Astrocyte (in vitro differentiated cells and primary cell): ENCODE measurements around the gene HOXC9.

ENCODE experiments used
- EZH2 ChIP-seq: IDR thresholded peaks from 2 replicates; pipeline ENCODE4 v1.6.1; 2012; ENCODE audit warnings: mild to moderate bottlenecking, low read length, inconsistent platforms; ENCODE audit not compliant: insufficient read depth
- TF ChIP-seq, protein P1 (sequence below): IDR thresholded peaks from 2 replicates; pipeline ENCODE4 v1.5.1; 2011; ENCODE audit warnings: low read depth, mild to moderate bottlenecking, inconsistent platforms, low read length, moderate library complexity; ENCODE audit not compliant: insufficient read depth

DNA sequence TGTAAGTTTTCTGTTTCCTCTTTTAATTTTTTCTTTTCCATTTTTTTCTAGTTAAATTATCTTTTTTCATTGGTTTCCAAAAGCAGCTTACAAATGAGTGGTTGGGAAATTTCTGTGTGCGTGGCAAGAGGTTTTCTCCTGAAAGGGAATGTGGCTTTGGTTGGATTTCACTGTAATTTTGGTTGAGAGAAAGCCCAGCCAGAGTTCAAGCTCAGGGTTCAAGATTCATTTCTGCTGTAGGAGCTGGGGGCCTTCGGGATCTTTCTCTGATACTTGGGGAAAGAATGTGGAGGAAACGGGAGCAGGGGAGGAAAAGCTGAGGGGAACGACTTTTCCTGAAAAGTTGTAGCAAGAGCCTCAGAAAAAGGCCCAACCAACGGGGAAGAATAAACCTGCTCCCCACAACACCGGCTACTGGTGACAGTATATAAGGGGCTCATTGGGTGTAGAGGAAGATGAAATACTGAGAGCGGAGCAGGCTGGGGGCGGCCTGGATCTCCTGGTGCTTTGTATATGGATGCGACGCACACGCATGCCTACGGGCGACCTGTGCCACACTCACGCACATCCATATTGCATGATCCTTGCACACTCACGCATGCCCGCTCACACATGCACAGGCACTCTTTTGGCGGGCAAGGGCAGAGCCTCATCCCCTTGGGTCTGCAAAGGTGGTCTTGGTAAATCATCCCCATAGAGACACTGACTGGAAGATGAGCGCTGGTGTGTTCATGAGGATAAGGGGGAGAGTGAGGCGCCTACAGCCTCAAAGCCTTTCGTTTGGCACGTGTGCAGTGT lies 13.1 kb upstream of the HOXC9 start:
- TF ChIP-seq EZH2 = no peak
- TF ChIP-seq, protein P1, sequence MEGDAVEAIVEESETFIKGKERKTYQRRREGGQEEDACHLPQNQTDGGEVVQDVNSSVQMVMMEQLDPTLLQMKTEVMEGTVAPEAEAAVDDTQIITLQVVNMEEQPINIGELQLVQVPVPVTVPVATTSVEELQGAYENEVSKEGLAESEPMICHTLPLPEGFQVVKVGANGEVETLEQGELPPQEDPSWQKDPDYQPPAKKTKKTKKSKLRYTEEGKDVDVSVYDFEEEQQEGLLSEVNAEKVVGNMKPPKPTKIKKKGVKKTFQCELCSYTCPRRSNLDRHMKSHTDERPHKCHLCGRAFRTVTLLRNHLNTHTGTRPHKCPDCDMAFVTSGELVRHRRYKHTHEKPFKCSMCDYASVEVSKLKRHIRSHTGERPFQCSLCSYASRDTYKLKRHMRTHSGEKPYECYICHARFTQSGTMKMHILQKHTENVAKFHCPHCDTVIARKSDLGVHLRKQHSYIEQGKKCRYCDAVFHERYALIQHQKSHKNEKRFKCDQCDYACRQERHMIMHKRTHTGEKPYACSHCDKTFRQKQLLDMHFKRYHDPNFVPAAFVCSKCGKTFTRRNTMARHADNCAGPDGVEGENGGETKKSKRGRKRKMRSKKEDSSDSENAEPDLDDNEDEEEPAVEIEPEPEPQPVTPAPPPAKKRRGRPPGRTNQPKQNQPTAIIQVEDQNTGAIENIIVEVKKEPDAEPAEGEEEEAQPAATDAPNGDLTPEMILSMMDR = no peak
